Mesenchymal stem cell (in vitro differentiated cells and primary cell): ENCODE data around the gene RNLS.

Source experiments
- DNase-seq: peaks from one replicate; pipeline ENCODE4 v3.0.0-alpha.2; 2013
- H2AFZ ChIP-seq: one replicate; pipeline ENCODE4 v1.6.1; 2013; ENCODE audit warnings: low read depth, mild to moderate bottlenecking, control low read depth, inconsistent platforms, low read length, moderate library complexity
- H2AK5ac ChIP-seq: 2 replicates; pipeline ENCODE4 v1.6.1; 2013; ENCODE audit warnings: low read length, moderate library complexity, mild to moderate bottlenecking, inconsistent platforms; ENCODE audit not compliant: severe bottlenecking
- H2BK120ac ChIP-seq: one replicate; pipeline ENCODE4 v1.6.1; 2013; ENCODE audit warnings: low read depth, mild to moderate bottlenecking, inconsistent platforms, low read length, moderate library complexity
- H2BK12ac ChIP-seq, 2 experiments: one replicate each; pipeline ENCODE4 v1.6.1; 2013; ENCODE audit warnings: inconsistent platforms in 2 of 2, low read length in 2 of 2, mild to moderate bottlenecking in 2 of 2, moderate library complexity in 2 of 2, control low read depth in 1 of 2
- H2BK15ac ChIP-seq: one replicate; pipeline ENCODE4 v1.6.1; 2013; ENCODE audit warnings: mild to moderate bottlenecking, low read depth, inconsistent platforms; ENCODE audit not compliant: poor library complexity, severe bottlenecking
- H2BK5ac ChIP-seq: 2 replicates; pipeline ENCODE4 v1.6.1; 2013; ENCODE audit warnings: low read depth, mild to moderate bottlenecking, low read length, control low read depth, inconsistent platforms; ENCODE audit not compliant: poor library complexity, severe bottlenecking
- H3K14ac ChIP-seq, 2 experiments: one replicate each; pipeline ENCODE4 v1.6.1; 2013; ENCODE audit warnings: inconsistent platforms in 2 of 2, low read length in 2 of 2, control low read depth in 1 of 2, mild to moderate bottlenecking in 1 of 2, moderate library complexity in 1 of 2
- H3K18ac ChIP-seq, 2 experiments: one replicate each; pipeline ENCODE4 v1.6.1; 2013; ENCODE audit warnings: inconsistent platforms in 2 of 2, low read length in 2 of 2, control low read depth in 1 of 2, low read depth in 1 of 2, mild to moderate bottlenecking in 1 of 2
- H3K23ac ChIP-seq, 2 experiments: one replicate each; pipeline ENCODE4 v1.6.1; 2013; ENCODE audit warnings: inconsistent platforms in 2 of 2, low read length in 2 of 2, mild to moderate bottlenecking in 2 of 2, moderate library complexity in 2 of 2, control low read depth in 1 of 2
- H3K27ac ChIP-seq: 2 replicates; pipeline ENCODE4 v1.5.1; 2013; ENCODE audit warnings: mild to moderate bottlenecking, moderate library complexity, low read length, control low read depth, inconsistent platforms; ENCODE audit not compliant: poor library complexity, severe bottlenecking
- H3K27me3 ChIP-seq, 2 experiments: 2 replicates each; pipeline versions ENCODE4 v1.6.1 to v1.7.0; 2013; ENCODE audit warnings: low read length in 2 of 2, mild to moderate bottlenecking in 2 of 2, moderate library complexity in 2 of 2, control low read depth in 1 of 2, inconsistent platforms in 1 of 2; ENCODE audit not compliant: control insufficient read depth in 1 of 2, insufficient read depth in 1 of 2
- H3K36me3 ChIP-seq, 2 experiments: 2 replicates each; pipeline versions ENCODE4 v1.6.1 to v1.7.0; 2013; ENCODE audit warnings: low read length in 2 of 2, control low read depth in 1 of 2, inconsistent platforms in 1 of 2, low read depth in 1 of 2, mild to moderate bottlenecking in 1 of 2; ENCODE audit not compliant: insufficient read depth in 2 of 2, control insufficient read depth in 1 of 2
- H3K4ac ChIP-seq, 2 experiments: one replicate each; pipeline ENCODE4 v1.6.1; 2013; ENCODE audit warnings: inconsistent platforms in 2 of 2, low read length in 2 of 2, mild to moderate bottlenecking in 2 of 2, moderate library complexity in 2 of 2, control low read depth in 1 of 2, low read depth in 1 of 2
- H3K4me1 ChIP-seq: 2 replicates; pipeline ENCODE4 v1.6.1; 2013; ENCODE audit warnings: low read depth, low read length, control low read depth; ENCODE audit not compliant: control insufficient read depth, insufficient read depth
- H3K4me2 ChIP-seq: 2 replicates; pipeline ENCODE4 v1.6.1; 2013; ENCODE audit warnings: low read length, mild to moderate bottlenecking, inconsistent platforms; ENCODE audit not compliant: poor library complexity, severe bottlenecking
- H3K4me3 ChIP-seq, 2 experiments: 2 replicates each; pipeline versions ENCODE4 v1.5.1 to v1.7.0; 2013; ENCODE audit warnings: low read length in 2 of 2, mild to moderate bottlenecking in 2 of 2, control low read depth in 1 of 2, low read depth in 1 of 2; ENCODE audit not compliant: insufficient read depth in 1 of 2
- H3K79me1 ChIP-seq: replicated peaks from 2 replicates; pipeline ENCODE4 v1.6.1; 2013; ENCODE audit warnings: mild to moderate bottlenecking, control low read depth, low read length, inconsistent platforms; ENCODE audit not compliant: poor library complexity, severe bottlenecking
- H3K9ac ChIP-seq: 2 replicates; pipeline ENCODE4 v1.7.0; 2013; ENCODE audit warnings: mild to moderate bottlenecking, low read length, moderate library complexity
- H3K9me3 ChIP-seq: 2 replicates; pipeline ENCODE4 v1.7.0; 2013; ENCODE audit warnings: mild to moderate bottlenecking, low read length; ENCODE audit not compliant: control insufficient read depth
- H4K8ac ChIP-seq: one replicate; pipeline ENCODE4 v1.6.1; 2013; ENCODE audit warnings: inconsistent platforms, mild to moderate bottlenecking, low read length, moderate library complexity
- H4K91ac ChIP-seq: one replicate; pipeline ENCODE4 v1.6.1; 2013; ENCODE audit warnings: mild to moderate bottlenecking, low read length, inconsistent platforms
- WGBS: methylation state at CpG from one replicate; pipeline ENCODE4 v1.1.7; 2013; ENCODE audit warnings: mixed read lengths; 5-methylcytosine and 5-hydroxymethylcytosine counted together

The RNLS gene

DNA sequence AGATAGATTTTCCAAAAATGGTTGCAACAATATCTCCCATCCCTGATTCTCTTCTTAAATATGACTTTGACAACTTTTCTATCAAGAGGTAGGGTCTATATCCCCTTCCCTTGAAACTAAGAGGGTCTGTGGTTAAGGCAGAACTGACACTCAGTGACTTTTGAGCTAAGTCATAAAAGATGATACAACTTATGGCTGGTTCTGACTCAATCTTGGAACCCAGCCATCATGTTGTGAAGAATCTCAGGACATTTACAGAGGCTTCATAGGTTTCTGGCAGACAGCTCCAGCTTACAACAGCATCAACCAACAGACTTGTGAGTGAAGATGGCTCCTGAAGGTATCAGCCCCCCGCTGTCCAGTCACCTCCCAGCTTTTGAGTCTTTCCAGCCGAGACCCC, 203.5 kb downstream of the RNLS start:
- Histone ChIP-seq H3K79me1 (no peaks in the 10 kb centered on the region), H3K4me1 (peaks cover 1% of the 10 kb centered on the region), H2BK12ac (no peak overlapping the region), H3K9me3 (no peaks in the 10 kb centered on the region), H4K91ac (no peak overlapping the region), H2BK15ac (no peak overlapping the region), H3K36me3 (no peaks in the 10 kb centered on the region), H3K4ac (no peak overlapping the region), H3K27me3 (no peaks in the 10 kb centered on the region), H4K8ac (no peak overlapping the region), H3K4me3 (no peak overlapping the region), H2AK5ac (no peak overlapping the region), H2AFZ (no peak overlapping the region), H3K18ac (no peak overlapping the region), H3K4me2 (no peak overlapping the region), H3K14ac (no peak overlapping the region), H3K27ac (no peak overlapping the region), H2BK120ac (no peak overlapping the region), H3K9ac (no peak overlapping the region), H2BK5ac (no peak overlapping the region), H3K23ac (no peak overlapping the region)
- peak; percentile 45 for DNase-seq
- WGBS = no CpG with 5 or more reads among the region's 2 CpGs

DNA sequence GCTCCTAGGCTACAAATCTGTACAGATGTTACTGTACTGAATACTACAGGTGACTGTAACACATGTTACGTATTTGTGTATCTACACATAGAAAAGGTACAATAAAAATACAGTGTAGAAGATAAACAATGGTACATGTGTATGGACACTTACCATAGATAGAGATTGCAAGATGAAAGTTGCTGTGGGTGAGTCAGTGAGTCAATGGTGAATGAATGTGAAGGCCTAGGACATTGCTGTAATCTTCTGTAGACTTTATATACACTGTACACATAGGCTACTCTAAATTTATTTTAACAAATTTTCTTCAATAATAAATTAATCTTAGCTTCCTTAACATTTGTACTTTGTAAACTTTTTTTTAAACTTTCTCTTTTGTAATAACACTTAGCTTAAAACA, 205.6 kb downstream of the RNLS start:
- no peak overlapping the region for H2BK15ac ChIP-seq
- H3K4me3 ChIP-seq = no peak overlapping the region
- no peak overlapping the region for H3K14ac ChIP-seq
- H4K8ac ChIP-seq = no peak overlapping the region
- no peak overlapping the region for H2BK120ac ChIP-seq
- no peak overlapping the region for H2BK12ac ChIP-seq
- H3K18ac ChIP-seq = no peak overlapping the region
- no peak overlapping the region for H2BK5ac ChIP-seq
- no peaks in the 10 kb centered on the region for H3K79me1 ChIP-seq
- H3K36me3 ChIP-seq = no peaks in the 10 kb centered on the region
- no CpG with 5 or more reads among the region's 1 CpG for WGBS
- H3K4me1 ChIP-seq = peaks cover 1% of the 10 kb centered on the region
- DNase-seq = no peak
- no peak overlapping the region for H2AK5ac ChIP-seq
- no peak overlapping the region for H3K4me2 ChIP-seq
- H3K9ac ChIP-seq = no peak overlapping the region
- no peak overlapping the region for H3K4ac ChIP-seq
- H3K27me3 ChIP-seq = no peaks in the 10 kb centered on the region
- H3K27ac ChIP-seq = no peak overlapping the region
- H2AFZ ChIP-seq = no peak overlapping the region
- H3K23ac ChIP-seq = no peak overlapping the region
- no peak overlapping the region for H4K91ac ChIP-seq
- no peaks in the 10 kb centered on the region for H3K9me3 ChIP-seq

DNA sequence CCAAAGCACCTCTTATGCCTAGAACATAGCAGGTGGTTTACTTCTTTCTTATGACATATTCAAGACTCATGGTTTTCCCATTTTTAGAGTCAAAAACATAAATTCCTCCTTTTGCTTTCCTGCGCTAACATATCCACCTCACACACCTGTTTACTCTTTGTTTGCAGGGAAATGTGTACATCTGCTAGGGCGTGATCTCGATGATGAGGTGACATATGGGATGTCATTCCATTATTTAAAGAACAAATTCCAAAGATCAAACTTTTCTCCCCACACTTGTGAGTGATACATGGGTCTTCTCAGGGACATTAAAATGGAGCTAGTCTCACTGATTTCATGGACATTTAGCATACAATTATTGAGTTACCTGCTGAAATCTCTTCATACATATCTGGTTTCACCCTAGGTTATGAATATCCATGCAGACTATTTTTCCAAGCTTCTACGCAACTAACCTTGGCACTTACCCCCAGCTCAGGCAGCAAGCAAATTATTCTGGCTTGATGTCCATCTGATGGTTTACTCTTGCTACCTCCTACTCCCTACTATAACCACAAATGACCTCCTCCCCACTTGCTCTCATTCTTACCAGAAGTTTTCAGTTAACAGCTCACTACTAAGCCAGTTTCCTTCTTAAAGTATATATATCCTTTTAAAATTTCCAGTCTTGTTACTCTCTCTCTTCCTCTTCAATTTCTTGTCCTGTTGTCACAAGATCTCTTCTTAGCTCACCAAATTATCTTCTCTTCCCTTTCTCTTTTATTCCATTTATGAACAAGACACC, 208.5 kb downstream of the RNLS start:
- H2BK12ac ChIP-seq = no peak overlapping the region
- no peak overlapping the region for H2BK15ac ChIP-seq
- no peak overlapping the region for H2AFZ ChIP-seq
- no peaks in the 10 kb centered on the region for H3K9me3 ChIP-seq
- no peak overlapping the region for H3K9ac ChIP-seq
- H2AK5ac ChIP-seq = no peak overlapping the region
- H3K4me3 ChIP-seq = no peak overlapping the region
- H3K14ac ChIP-seq = no peak overlapping the region
- no peak overlapping the region for H3K23ac ChIP-seq
- H3K4me2 ChIP-seq = no peak overlapping the region
- no peak overlapping the region for H3K4ac ChIP-seq
- no peaks in the 10 kb centered on the region for H3K4me1 ChIP-seq
- DNase-seq = no peak
- H2BK120ac ChIP-seq = no peak overlapping the region
- H3K27ac ChIP-seq = no peak overlapping the region
- H3K27me3 ChIP-seq = no peaks in the 10 kb centered on the region
- H3K79me1 ChIP-seq = no peaks in the 10 kb centered on the region
- over 99% methylated on average over 4 of the region's 4 CpGs for WGBS
- no peak overlapping the region for H2BK5ac ChIP-seq
- H4K91ac ChIP-seq = no peak overlapping the region
- H4K8ac ChIP-seq = no peak overlapping the region
- H3K18ac ChIP-seq = no peak overlapping the region
- no peaks in the 10 kb centered on the region for H3K36me3 ChIP-seq

DNA sequence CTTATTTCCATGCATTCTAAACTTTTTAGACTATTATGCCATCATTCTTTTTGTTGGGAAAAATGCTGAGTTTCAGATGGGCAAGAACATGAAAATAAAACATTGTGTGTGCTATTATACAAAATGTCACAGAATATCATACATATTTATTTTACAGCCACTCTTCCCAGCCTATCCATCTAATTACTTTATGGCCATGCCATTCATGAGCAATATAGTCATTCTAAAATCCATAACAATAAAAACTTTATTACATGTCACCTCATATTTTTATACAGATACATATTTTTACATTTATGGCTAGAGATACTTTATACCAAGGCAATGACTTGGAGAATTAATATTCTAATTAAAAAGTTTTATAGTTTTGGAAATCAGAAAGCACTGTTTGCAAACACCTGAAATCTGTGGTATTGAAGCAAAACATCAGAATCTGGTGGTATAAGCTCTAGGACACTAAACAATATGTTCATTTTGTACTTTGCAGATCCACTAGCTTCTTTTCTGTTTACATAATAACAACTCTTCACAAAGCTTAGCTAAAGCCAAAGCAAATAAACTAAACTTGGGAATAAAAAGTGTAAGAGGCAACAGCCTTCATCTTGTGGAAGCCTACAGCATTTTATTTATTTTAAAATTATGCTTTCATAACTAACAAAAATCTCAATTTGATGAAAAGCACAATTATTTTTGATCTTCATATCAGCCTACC, 210.1 kb downstream of the RNLS start:
- Histone ChIP-seq H2AK5ac (no peak overlapping the region), H2AFZ (no peak overlapping the region)

More for the DNA sequence above, 210.1 kb downstream of the RNLS start:
- Histone ChIP-seq H4K8ac (no peak overlapping the region), H3K4me3 (no peak overlapping the region), H3K14ac (no peak overlapping the region), H3K9me3 (no peaks in the 10 kb centered on the region), H3K4me2 (no peak overlapping the region), H3K23ac (no peak overlapping the region), H3K36me3 (no peaks in the 10 kb centered on the region), H2BK120ac (no peak overlapping the region), H3K18ac (no peak overlapping the region), H3K9ac (no peak overlapping the region), H4K91ac (no peak overlapping the region), H3K27me3 (no peaks in the 10 kb centered on the region), H2BK5ac (no peak overlapping the region), H3K4ac (no peak overlapping the region), H2BK15ac (no peak overlapping the region), H3K4me1 (no peaks in the 10 kb centered on the region), H2BK12ac (no peak overlapping the region), H3K27ac (no peak overlapping the region), H3K79me1 (no peaks in the 10 kb centered on the region)
- no peak for DNase-seq
